Measurements from ENCODE around the gene MEOX1. TPM values are rescaled to one million over a fixed set of nuclear protein-coding genes. Genes with fewer than 3 reads are reported as not detected.
A peak's percentile ranks its signal among the peaks of the same experiment; 100 is the strongest.

Gene MEOX1
- total and polyA plus RNA-seq, 2 of the 13 experiments (the other 11 are each of a cell fraction or from before 2014, with no cell fraction given), result not detected

GRCh38 chr17:43694081-43694870 is 32.6 kb upstream of the MEOX1 start (continued):
- TF ChIP-seq PAXIP1 (CRISPR knock-in tag; conservative IDR thresholded peaks at IDR 0.05) (no peak), FOXA3 (CRISPR knock-in tag; IDR thresholded peaks at IDR 0.05) (0 out of 2 replicates have a peak, but pooled peaks have one; percentile 33), ZFX (CRISPR knock-in tag; IDR thresholded peaks at IDR 0.05; ENCODE audit: low read depth) (peak; percentile 38; the same call in 1 of the 2 replicates), ZFP36 (IDR thresholded peaks at IDR 0.05; ENCODE audit: borderline replicate concordance, low read depth, low read length, partially characterized antibody) (peak; percentile 63), XBP1 (CRISPR knock-in tag; IDR thresholded peaks at IDR 0.05) (no peak), ZNF264 (CRISPR knock-in tag; IDR thresholded peaks at IDR 0.05) (0 out of 2 replicates have a peak, but pooled peaks have one; percentile 45), PTBP1 (IDR thresholded peaks at IDR 0.05; ENCODE audit: low read depth, low read length, poor library complexity, severe bottlenecking) (no peak), ZNF788 (CRISPR knock-in tag; IDR thresholded peaks at IDR 0.05; ENCODE audit: borderline replicate concordance) (peak; percentile 31; the same call in 1 of the 2 replicates), ZNF710 (CRISPR knock-in tag; IDR thresholded peaks at IDR 0.05; ENCODE audit: borderline replicate concordance) (no peak), HHEX (CRISPR knock-in tag; IDR thresholded peaks at IDR 0.05) (no peak), ZNF546 (CRISPR knock-in tag; conservative IDR thresholded peaks at IDR 0.05) (no peak), ZFP90 (CRISPR knock-in tag; IDR thresholded peaks at IDR 0.05; ENCODE audit: borderline replicate concordance) (no peak), ONECUT2 (CRISPR knock-in tag; IDR thresholded peaks at IDR 0.05) (no peak)
- TF ChIP-seq, protein P1, sequence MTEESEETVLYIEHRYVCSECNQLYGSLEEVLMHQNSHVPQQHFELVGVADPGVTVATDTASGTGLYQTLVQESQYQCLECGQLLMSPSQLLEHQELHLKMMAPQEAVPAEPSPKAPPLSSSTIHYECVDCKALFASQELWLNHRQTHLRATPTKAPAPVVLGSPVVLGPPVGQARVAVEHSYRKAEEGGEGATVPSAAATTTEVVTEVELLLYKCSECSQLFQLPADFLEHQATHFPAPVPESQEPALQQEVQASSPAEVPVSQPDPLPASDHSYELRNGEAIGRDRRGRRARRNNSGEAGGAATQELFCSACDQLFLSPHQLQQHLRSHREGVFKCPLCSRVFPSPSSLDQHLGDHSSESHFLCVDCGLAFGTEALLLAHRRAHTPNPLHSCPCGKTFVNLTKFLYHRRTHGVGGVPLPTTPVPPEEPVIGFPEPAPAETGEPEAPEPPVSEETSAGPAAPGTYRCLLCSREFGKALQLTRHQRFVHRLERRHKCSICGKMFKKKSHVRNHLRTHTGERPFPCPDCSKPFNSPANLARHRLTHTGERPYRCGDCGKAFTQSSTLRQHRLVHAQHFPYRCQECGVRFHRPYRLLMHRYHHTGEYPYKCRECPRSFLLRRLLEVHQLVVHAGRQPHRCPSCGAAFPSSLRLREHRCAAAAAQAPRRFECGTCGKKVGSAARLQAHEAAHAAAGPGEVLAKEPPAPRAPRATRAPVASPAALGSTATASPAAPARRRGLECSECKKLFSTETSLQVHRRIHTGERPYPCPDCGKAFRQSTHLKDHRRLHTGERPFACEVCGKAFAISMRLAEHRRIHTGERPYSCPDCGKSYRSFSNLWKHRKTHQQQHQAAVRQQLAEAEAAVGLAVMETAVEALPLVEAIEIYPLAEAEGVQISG (CRISPR knock-in tag; IDR thresholded peaks at IDR 0.05), result peak; percentile 33
- TF ChIP-seq, protein P2, sequence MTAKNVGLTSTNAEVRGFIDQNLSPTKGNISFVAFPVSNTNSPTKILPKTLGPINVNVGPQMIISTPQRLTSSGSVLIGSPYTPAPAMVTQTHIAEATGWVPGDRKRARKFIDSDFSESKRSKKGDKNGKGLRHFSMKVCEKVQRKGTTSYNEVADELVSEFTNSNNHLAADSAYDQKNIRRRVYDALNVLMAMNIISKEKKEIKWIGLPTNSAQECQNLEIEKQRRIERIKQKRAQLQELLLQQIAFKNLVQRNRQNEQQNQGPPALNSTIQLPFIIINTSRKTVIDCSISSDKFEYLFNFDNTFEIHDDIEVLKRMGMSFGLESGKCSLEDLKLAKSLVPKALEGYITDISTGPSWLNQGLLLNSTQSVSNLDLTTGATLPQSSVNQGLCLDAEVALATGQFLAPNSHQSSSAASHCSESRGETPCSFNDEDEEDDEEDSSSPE (CRISPR knock-in tag; IDR thresholded peaks at IDR 0.05), result no peak
- TF ChIP-seq, protein P3, sequence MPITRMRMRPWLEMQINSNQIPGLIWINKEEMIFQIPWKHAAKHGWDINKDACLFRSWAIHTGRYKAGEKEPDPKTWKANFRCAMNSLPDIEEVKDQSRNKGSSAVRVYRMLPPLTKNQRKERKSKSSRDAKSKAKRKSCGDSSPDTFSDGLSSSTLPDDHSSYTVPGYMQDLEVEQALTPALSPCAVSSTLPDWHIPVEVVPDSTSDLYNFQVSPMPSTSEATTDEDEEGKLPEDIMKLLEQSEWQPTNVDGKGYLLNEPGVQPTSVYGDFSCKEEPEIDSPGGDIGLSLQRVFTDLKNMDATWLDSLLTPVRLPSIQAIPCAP (CRISPR knock-in tag; IDR thresholded peaks at IDR 0.05; ENCODE audit: low read depth), result no peak
